C4-2B (cell line): ENCODE data around the gene POFUT2.

Source experiments
- H3K27ac ChIP-seq: fragments of 450-650 bp; 2 replicates; pipeline ENCODE4 v1.5.1; 2017
- ZFX ChIP-seq: fragments of 450-650 bp; IDR thresholded peaks from 2 replicates; pipeline ENCODE4 v1.6.1; 2017
- TF ChIP-seq, protein P1 (sequence below): fragments of 450-650 bp; conservative IDR thresholded peaks from 2 replicates; pipeline ENCODE4 v1.5.1; 2017; ENCODE audit warnings: mild to moderate bottlenecking

The POFUT2 gene

GRCh38 chr21:45306453-45306831 lies 18.7 kb upstream of the POFUT2 start:
- no peak overlapping the region for H3K27ac ChIP-seq
- TF ChIP-seq ZFX, result no peak
- TF ChIP-seq, protein P1, sequence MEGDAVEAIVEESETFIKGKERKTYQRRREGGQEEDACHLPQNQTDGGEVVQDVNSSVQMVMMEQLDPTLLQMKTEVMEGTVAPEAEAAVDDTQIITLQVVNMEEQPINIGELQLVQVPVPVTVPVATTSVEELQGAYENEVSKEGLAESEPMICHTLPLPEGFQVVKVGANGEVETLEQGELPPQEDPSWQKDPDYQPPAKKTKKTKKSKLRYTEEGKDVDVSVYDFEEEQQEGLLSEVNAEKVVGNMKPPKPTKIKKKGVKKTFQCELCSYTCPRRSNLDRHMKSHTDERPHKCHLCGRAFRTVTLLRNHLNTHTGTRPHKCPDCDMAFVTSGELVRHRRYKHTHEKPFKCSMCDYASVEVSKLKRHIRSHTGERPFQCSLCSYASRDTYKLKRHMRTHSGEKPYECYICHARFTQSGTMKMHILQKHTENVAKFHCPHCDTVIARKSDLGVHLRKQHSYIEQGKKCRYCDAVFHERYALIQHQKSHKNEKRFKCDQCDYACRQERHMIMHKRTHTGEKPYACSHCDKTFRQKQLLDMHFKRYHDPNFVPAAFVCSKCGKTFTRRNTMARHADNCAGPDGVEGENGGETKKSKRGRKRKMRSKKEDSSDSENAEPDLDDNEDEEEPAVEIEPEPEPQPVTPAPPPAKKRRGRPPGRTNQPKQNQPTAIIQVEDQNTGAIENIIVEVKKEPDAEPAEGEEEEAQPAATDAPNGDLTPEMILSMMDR, result no peak

- no peak overlapping the region for H3K27ac ChIP-seq
Observed at GRCh38 chr21:45305836-45306235, 18.1 kb upstream of the POFUT2 start.

DNA sequence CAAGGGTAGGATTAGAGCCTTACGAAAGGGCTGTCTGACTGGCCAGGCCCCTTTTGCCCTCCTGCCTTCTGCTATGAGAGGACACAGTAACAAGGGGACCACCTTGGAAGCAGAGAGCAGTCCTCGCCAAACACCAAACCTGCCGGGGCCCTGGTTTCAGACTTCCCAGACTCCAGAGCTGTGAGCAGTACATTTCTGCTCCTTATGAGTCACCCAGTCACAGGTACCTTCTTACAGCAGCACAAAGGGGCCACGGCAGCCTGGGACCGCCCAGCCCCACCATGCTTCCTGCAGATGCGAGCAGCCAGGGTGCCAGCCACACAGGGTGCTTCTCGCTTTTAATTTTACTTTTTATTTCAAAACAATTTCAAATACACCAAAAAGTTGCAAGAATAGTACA lies 17.2 kb upstream of the POFUT2 start:
- no peak overlapping the region for H3K27ac ChIP-seq

More at GRCh38 chr21:45305836-45306235, 18.1 kb upstream of the POFUT2 start:
- no peak for TF ChIP-seq ZFX
- TF ChIP-seq, protein P1, result no peak

DNA sequence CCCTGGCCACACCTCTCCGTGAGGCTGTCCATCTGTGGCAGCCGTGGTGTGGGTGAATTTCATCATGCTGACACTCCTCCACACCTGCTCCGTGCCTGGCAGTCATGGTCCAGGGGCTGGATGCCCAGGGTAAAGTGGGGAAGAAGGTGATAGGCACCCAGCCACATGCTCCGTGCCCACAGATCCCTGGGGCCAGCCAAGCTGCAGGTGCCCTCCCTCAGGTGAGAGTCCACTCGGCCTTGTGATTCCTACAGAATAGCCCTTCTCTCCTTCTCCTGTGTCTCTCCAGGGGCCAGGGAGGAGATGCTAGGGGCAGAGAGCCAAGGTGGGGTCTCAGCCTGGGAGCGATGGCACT lies 16.8 kb upstream of the POFUT2 start:
- TF ChIP-seq, protein P1, result no peak
- no peak for TF ChIP-seq ZFX
- no peak overlapping the region for H3K27ac ChIP-seq

More for the DNA sequence above, 17.2 kb upstream of the POFUT2 start:
- TF ChIP-seq, protein P1, result no peak
- TF ChIP-seq ZFX, result no peak

- TF ChIP-seq, protein P1, result no peak
- TF ChIP-seq ZFX, result no peak
- no peak overlapping the region for H3K27ac ChIP-seq
Observed at GRCh38 chr21:45303751-45304475, 16.2 kb upstream of the POFUT2 start.

GRCh38 chr21:45303091-45303615 lies 15.5 kb upstream of the POFUT2 start:
- H3K27ac ChIP-seq, result no peak overlapping the region
- TF ChIP-seq, protein P1, result no peak
- no peak for TF ChIP-seq ZFX

DNA sequence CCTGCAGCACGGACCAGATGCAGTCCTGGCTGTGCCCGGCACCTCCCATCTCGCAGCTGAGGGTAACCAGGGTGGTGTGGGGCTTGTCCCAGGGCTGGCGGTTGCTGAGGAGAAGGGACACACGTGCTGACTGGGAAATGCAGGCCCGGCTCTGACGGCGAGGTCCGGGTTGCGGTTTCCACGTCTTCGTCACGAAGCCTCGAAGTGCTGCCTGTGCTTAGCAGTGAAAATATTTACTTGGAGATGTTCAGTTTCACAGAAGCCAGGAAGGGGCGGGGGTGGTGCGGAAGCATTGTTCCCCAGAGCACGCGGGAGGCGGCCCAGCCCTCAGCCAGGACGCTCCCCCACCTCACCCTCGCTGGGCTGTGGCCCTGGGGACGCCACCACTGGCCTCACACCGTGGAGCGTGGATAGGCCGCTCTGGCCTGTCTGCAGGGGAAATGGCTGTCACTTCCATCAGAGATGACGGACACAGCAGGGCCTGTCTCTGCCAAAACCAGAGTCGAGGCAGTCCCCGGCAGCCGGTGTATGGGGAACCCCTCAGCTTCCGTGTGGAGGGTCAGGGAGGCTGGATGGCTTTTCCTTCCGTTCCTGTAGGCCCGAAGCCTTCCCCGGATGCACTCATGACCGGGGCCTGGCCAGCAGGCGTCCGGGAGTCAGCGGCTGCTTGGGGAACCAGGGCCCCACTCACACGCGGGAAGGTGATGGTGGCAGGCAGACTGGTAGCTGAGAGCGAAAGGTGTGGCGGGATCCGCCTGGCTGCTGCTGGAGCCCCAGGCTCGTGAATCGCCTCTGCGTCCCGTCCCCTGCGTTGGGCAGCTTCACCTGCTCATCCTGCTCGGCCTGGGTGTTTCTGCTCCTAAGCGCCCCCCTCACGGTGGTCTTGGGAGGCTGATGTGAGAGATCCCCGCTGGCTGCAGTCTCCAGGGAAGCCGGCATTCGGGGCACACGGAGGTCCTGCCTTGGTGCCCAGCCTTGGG lies 14.7 kb upstream of the POFUT2 start:
- no peak overlapping the region for H3K27ac ChIP-seq
- TF ChIP-seq, protein P1, result no peak
- no peak for TF ChIP-seq ZFX
